HepG2 (cell line): ENCODE results near the gene PEX12. TPM values are rescaled to one million over a fixed set of nuclear protein-coding genes. Genes with fewer than 3 reads are reported as not detected.
A peak's percentile ranks its signal among the peaks of the same experiment; 100 is the strongest.

Source experiments
- ASH2L ChIP-seq: fragments of 300-600, 200-600 bp; sonication (generic); IDR thresholded peaks from 2 replicates; pipeline ENCODE4 v1.7.0; 2017; ENCODE audit warnings: low read depth, mild to moderate bottlenecking, moderate library complexity, mixed read lengths, low read length; ENCODE audit not compliant: insufficient read length
- LBX2 ChIP-seq: sonication (generic); formaldehyde crosslinking; IDR thresholded peaks from 2 replicates; pipeline ENCODE4 v1.5.0; 2020; ENCODE audit warnings: missing genetic modification reagents, mild to moderate bottlenecking, borderline replicate concordance
- NFYC ChIP-seq: IDR thresholded peaks from 2 replicates; pipeline ENCODE4 v1.6.1; 2016; ENCODE audit warnings: missing genetic modification reagents, missing compliant biosample characterization
- PAF1 ChIP-seq: IDR thresholded peaks from 2 replicates; pipeline ENCODE4 v1.6.1; 2016; ENCODE audit warnings: missing genetic modification reagents, missing compliant biosample characterization
- ZHX2 ChIP-seq, 2 experiments: sonication (generic) in 1 of 2; formaldehyde crosslinking in 1 of 2; IDR thresholded peaks; 2 replicates each; pipeline versions ENCODE4 v1.6.1 to v1.9.0; 2014 to 2022; ENCODE audit warnings: antibody characterized with exemption in 1 of 2, borderline replicate concordance in 1 of 2, inconsistent platforms in 1 of 2, low read depth in 1 of 2, missing genetic modification reagents in 1 of 2
- ZNF225 ChIP-seq: sonication (generic); formaldehyde crosslinking; IDR thresholded peaks from 2 replicates; pipeline ENCODE4 v1.4.0; 2020; ENCODE audit warnings: mild to moderate bottlenecking, missing genetic modification reagents
- ZNF256 ChIP-seq: sonication (generic); formaldehyde crosslinking; conservative IDR thresholded peaks from 2 replicates; pipeline ENCODE4 v1.4.0; 2020; ENCODE audit warnings: missing genetic modification reagents
- ZNF546 ChIP-seq: sonication (generic); formaldehyde crosslinking; conservative IDR thresholded peaks from 2 replicates; pipeline ENCODE4 v1.8.1; 2023; ENCODE audit warnings: mild to moderate bottlenecking, missing genetic modification reagents
- ZUFSP ChIP-seq: sonication (generic); formaldehyde crosslinking; IDR thresholded peaks from 2 replicates; pipeline ENCODE4 v1.9.0; 2021; ENCODE audit warnings: missing genetic modification reagents, mild to moderate bottlenecking, borderline replicate concordance
- polyA plus RNA-seq, 8 experiments: library from polyadenylated mRNA; depleted of rRNA in 3 of 8; stranded (reverse) in 7 of 8; unstranded in 1 of 8; fragments of >200 nt; fragmentation: Illumina TruSeq in 4 of 8; extraction: Trizol in 4 of 8; gene quantifications; 2 replicates each; pipeline versions ENCODE4 v1.2.1 to v1.2.3, GENCODE V29; 2011 to 2016; ENCODE audit warnings: low read depth in 4 of 8, missing spikeins in 1 of 8, mixed read lengths in 1 of 8; ENCODE audit not compliant: insufficient read depth in 1 of 8
- total RNA-seq, 5 experiments: library from RNA; depleted of rRNA; stranded (reverse); fragments of >200 nt; fragmentation: Illumina TruSeq; extraction: Trizol; gene quantifications; 2 replicates each; pipeline ENCODE4 v1.2.3, GENCODE V29; 2016; ENCODE audit warnings: low read depth in 1 of 5
- TF ChIP-seq, protein P1 (sequence below): sonication (generic); formaldehyde crosslinking; IDR thresholded peaks from 2 replicates; pipeline ENCODE4 v1.4.0; 2020; ENCODE audit warnings: missing genetic modification reagents
- TF ChIP-seq, protein P2 (sequence below): sonication (generic); formaldehyde crosslinking; IDR thresholded peaks from 2 replicates; pipeline ENCODE4 v1.9.0; 2021; ENCODE audit warnings: missing genetic modification reagents, borderline replicate concordance

The PEX12 gene
- total and polyA plus RNA-seq, 2 of the 13 experiments (the other 11 are each of a cell fraction or from before 2014, with no cell fraction given), result 5.1 to 11.9 TPM

- TF ChIP-seq NFYC (CRISPR knock-in tag), result peak; percentile 38; the same call in 1 of the 2 replicates
- TF ChIP-seq ASH2L, result peak; percentile 97
- 0 out of 2 replicates have a peak, but pooled peaks have one; percentile 53 for TF ChIP-seq ZNF256 (CRISPR knock-in tag)
- TF ChIP-seq, protein P1, sequence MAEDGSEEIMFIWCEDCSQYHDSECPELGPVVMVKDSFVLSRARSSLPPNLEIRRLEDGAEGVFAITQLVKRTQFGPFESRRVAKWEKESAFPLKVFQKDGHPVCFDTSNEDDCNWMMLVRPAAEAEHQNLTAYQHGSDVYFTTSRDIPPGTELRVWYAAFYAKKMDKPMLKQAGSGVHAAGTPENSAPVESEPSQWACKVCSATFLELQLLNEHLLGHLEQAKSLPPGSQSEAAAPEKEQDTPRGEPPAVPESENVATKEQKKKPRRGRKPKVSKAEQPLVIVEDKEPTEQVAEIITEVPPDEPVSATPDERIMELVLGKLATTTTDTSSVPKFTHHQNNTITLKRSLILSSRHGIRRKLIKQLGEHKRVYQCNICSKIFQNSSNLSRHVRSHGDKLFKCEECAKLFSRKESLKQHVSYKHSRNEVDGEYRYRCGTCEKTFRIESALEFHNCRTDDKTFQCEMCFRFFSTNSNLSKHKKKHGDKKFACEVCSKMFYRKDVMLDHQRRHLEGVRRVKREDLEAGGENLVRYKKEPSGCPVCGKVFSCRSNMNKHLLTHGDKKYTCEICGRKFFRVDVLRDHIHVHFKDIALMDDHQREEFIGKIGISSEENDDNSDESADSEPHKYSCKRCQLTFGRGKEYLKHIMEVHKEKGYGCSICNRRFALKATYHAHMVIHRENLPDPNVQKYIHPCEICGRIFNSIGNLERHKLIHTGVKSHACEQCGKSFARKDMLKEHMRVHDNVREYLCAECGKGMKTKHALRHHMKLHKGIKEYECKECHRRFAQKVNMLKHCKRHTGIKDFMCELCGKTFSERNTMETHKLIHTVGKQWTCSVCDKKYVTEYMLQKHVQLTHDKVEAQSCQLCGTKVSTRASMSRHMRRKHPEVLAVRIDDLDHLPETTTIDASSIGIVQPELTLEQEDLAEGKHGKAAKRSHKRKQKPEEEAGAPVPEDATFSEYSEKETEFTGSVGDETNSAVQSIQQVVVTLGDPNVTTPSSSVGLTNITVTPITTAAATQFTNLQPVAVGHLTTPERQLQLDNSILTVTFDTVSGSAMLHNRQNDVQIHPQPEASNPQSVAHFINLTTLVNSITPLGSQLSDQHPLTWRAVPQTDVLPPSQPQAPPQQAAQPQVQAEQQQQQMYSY (CRISPR knock-in tag), result no peak
- TF ChIP-seq, protein P2, sequence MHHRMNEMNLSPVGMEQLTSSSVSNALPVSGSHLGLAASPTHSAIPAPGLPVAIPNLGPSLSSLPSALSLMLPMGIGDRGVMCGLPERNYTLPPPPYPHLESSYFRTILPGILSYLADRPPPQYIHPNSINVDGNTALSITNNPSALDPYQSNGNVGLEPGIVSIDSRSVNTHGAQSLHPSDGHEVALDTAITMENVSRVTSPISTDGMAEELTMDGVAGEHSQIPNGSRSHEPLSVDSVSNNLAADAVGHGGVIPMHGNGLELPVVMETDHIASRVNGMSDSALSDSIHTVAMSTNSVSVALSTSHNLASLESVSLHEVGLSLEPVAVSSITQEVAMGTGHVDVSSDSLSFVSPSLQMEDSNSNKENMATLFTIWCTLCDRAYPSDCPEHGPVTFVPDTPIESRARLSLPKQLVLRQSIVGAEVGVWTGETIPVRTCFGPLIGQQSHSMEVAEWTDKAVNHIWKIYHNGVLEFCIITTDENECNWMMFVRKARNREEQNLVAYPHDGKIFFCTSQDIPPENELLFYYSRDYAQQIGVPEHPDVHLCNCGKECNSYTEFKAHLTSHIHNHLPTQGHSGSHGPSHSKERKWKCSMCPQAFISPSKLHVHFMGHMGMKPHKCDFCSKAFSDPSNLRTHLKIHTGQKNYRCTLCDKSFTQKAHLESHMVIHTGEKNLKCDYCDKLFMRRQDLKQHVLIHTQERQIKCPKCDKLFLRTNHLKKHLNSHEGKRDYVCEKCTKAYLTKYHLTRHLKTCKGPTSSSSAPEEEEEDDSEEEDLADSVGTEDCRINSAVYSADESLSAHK (CRISPR knock-in tag), result no peak
- TF ChIP-seq ZNF546 (CRISPR knock-in tag), result no peak
- peak; percentile 100 for TF ChIP-seq ZHX2 (IDR thresholded peaks at IDR 0.05; ENCODE audit: low read depth)
- no peak for TF ChIP-seq ZHX2 (CRISPR knock-in tag; IDR thresholded peaks at IDR 0.05; ENCODE audit: borderline replicate concordance)
- TF ChIP-seq ZUFSP (CRISPR knock-in tag), result no peak
- TF ChIP-seq LBX2 (CRISPR knock-in tag), result 0 out of 2 replicates have a peak, but pooled peaks have one; percentile 25
- TF ChIP-seq PAF1 (CRISPR knock-in tag), result no peak
- TF ChIP-seq ZNF225, result 0 out of 2 replicates have a peak, but pooled peaks have one; percentile 69
Measured at GRCh38 chr17:35587074-35587961, 8.9 kb upstream of the PEX12 start, which contains the start of gene AP2B1 (continued).
